ENCODE measurements around the gene CABP7.

The CABP7 gene

DNA sequence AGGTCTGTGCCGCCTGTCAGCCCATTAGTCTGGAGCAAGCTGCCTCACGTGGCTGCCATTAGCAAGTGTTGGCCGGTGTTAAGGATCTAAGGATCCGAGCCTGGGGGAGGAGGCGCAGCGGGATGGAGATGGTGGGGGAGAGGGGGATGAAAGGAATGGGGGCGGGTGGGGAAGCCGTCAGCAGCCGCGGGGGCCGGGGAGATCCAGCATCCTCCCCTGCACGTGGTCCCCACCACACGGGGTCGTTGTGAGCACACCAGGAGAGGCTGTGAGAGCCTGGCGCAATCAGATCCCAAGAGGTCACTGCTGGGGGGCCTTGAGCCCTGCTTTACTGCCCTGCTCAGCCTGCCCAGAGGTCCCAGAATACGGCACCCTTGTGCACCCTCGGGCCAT is 7.3 kb downstream of the CABP7 start:
- TF ChIP-seq CTCF (IDR thresholded peaks at IDR 0.05; ENCODE audit: borderline replicate concordance, extremely low read depth, low read length, poor library complexity, severe bottlenecking) (peak; percentile 48), EZH2 (IDR thresholded peaks at IDR 0.05; ENCODE audit: borderline replicate concordance, low read depth, low read length, severe bottlenecking) (no peak)
- peak; percentile 67; the same call in 2 of the 3 replicates for ATAC-seq (ENCODE audit: insufficient read depth, low read depth)
- H3K9ac ChIP-seq (ENCODE audit: low read depth, low read length) = no peak overlapping the region
- no peak overlapping the region for H3K27ac ChIP-seq (ENCODE audit: low read length)
- peaks cover 5% of the 10 kb centered on the region; the same call in 1 of the 2 replicates for H4K20me1 ChIP-seq (ENCODE audit: insufficient read depth, low read length)
- no peak overlapping the region for H2AFZ ChIP-seq (ENCODE audit: low read depth, low read length)
- H3K4me1 ChIP-seq (ENCODE audit: insufficient read depth, low read length) = no peaks in the 10 kb centered on the region
- no peaks in the 10 kb centered on the region for H3K79me2 ChIP-seq (ENCODE audit: insufficient read depth, low read length)
- H3K4me3 ChIP-seq (ENCODE audit: low read depth in 1 of 2, low read length in 2 of 2) = no peak overlapping the region
- H3K27me3 ChIP-seq (ENCODE audit: insufficient read depth, low read length, poor library complexity) = no peaks in the 10 kb centered on the region
- H3K4me2 ChIP-seq (ENCODE audit: insufficient read depth, low read length) = no peak overlapping the region
- DNase-seq = peak; percentile 48
- peaks cover 10% of the 10 kb centered on the region; the same call in 1 of the 2 replicates for H3K36me3 ChIP-seq (ENCODE audit: insufficient read depth, low read length)
- no peaks in the 10 kb centered on the region for H3K9me3 ChIP-seq (ENCODE audit: insufficient read depth, low read length, severe bottlenecking)

DNA sequence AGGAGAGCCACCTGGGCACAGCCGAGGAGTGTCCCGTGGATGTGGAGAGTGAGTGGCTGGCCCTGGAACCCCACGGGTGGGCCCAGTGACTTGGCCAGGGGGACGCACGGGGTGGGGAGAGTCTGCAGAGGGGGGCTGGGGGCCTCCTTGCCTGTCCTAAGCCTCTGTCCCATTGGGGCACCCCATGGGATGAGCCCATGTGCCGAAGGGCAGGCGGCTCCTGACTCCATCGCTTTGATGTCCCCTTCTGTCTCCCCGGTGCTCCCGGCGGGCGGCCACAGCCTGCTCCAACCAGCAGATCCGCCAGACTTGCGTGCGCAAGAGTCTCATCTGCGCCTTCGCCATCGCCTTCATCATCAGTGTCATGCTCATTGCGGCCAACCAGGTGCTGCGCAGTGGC is 9.4 kb downstream of the CABP7 start:
- no peak overlapping the region for H3K9ac ChIP-seq (ENCODE audit: low read depth, low read length)
- 0 out of 2 replicates have a peak, but pooled peaks cover 5% of the 10 kb centered on the region for H4K20me1 ChIP-seq (ENCODE audit: insufficient read depth, low read length)
- H3K36me3 ChIP-seq (ENCODE audit: insufficient read depth, low read length) = peaks cover 12% of the 10 kb centered on the region; the same call in 1 of the 2 replicates
- no peaks in the 10 kb centered on the region for H3K79me2 ChIP-seq (ENCODE audit: insufficient read depth, low read length)
- no peak overlapping the region for H3K4me2 ChIP-seq (ENCODE audit: insufficient read depth, low read length)
- no peaks in the 10 kb centered on the region for H3K27me3 ChIP-seq (ENCODE audit: insufficient read depth, low read length, poor library complexity)
- H3K4me1 ChIP-seq (ENCODE audit: insufficient read depth, low read length) = no peaks in the 10 kb centered on the region
- H2AFZ ChIP-seq (ENCODE audit: low read depth, low read length) = no peak overlapping the region
- DNase-seq (no peak), ATAC-seq (ENCODE audit: insufficient read depth, low read depth) (no peak)
- H3K4me3 ChIP-seq (ENCODE audit: low read depth in 1 of 2, low read length in 2 of 2) = no peak overlapping the region
- H3K9me3 ChIP-seq (ENCODE audit: insufficient read depth, low read length, severe bottlenecking) = no peaks in the 10 kb centered on the region
- TF ChIP-seq EZH2 (IDR thresholded peaks at IDR 0.05; ENCODE audit: borderline replicate concordance, low read depth, low read length, severe bottlenecking) (no peak), CTCF (IDR thresholded peaks at IDR 0.05; ENCODE audit: borderline replicate concordance, extremely low read depth, low read length, poor library complexity, severe bottlenecking) (no peak)
- no peak overlapping the region for H3K27ac ChIP-seq (ENCODE audit: low read length)

- no peak overlapping the region for H3K27ac ChIP-seq (ENCODE audit: low read length)
- DNase-seq (no peak), ATAC-seq (ENCODE audit: insufficient read depth, low read depth) (no peak)
- no peaks in the 10 kb centered on the region for H3K27me3 ChIP-seq (ENCODE audit: insufficient read depth, low read length, poor library complexity)
- H2AFZ ChIP-seq (ENCODE audit: low read depth, low read length) = no peak overlapping the region
- H3K4me3 ChIP-seq (ENCODE audit: low read depth in 1 of 2, low read length in 2 of 2) = no peak overlapping the region
- H4K20me1 ChIP-seq (ENCODE audit: insufficient read depth, low read length) = no peaks in the 10 kb centered on the region
- H3K9ac ChIP-seq (ENCODE audit: low read depth, low read length) = no peak overlapping the region
- TF ChIP-seq EZH2 (IDR thresholded peaks at IDR 0.05; ENCODE audit: borderline replicate concordance, low read depth, low read length, severe bottlenecking) (no peak), CTCF (IDR thresholded peaks at IDR 0.05; ENCODE audit: borderline replicate concordance, extremely low read depth, low read length, poor library complexity, severe bottlenecking) (no peak)
- H3K4me1 ChIP-seq (ENCODE audit: insufficient read depth, low read length) = no peaks in the 10 kb centered on the region
- H3K4me2 ChIP-seq (ENCODE audit: insufficient read depth, low read length) = no peak overlapping the region
- no peaks in the 10 kb centered on the region for H3K9me3 ChIP-seq (ENCODE audit: insufficient read depth, low read length, severe bottlenecking)
- H3K36me3 ChIP-seq (ENCODE audit: insufficient read depth, low read length) = peaks cover 12% of the 10 kb centered on the region
- H3K79me2 ChIP-seq (ENCODE audit: insufficient read depth, low read length) = no peaks in the 10 kb centered on the region
These were observed 11.5 kb downstream of the CABP7 start for GRCh38 chr22:29731058-29731850.
